Uterus (tissue), 4 donors: ENCODE measurements around the gene TSPAN19. TPM values are rescaled to one million over a fixed set of nuclear protein-coding genes. Genes with fewer than 3 reads are reported as not detected.
A peak's percentile ranks its signal among the peaks of the same experiment; 100 is the strongest.

Experiments used
- DNase-seq, 2 donors: peaks; one replicate each; pipeline ENCODE4 v3.0.0-alpha.2; 2019 to 2020
- H3K27ac ChIP-seq, 2 donors: fragments of 200-600 bp; sonication (generic); 1 replicate in 1 of 2; 2 replicates in 1 of 2; pipeline ENCODE4 v1.5.1; 2016 to 2018
- H3K27me3 ChIP-seq, 2 donors: fragments of 200-600 bp; sonication (generic); one replicate each; pipeline ENCODE4 v1.5.1; 2018 to 2019; ENCODE audit warnings: control low read depth in 1 of 2
- H3K36me3 ChIP-seq, 2 donors: fragments of 200-600 bp; sonication (generic); one replicate each; pipeline ENCODE4 v1.5.1; 2019; ENCODE audit warnings: control low read depth in 1 of 2
- H3K4me1 ChIP-seq, 2 donors: fragments of 200-600 bp; sonication (generic); one replicate each; pipeline ENCODE4 v1.5.1; 2018 to 2019; ENCODE audit warnings: control low read depth in 1 of 2
- H3K4me3 ChIP-seq, 2 donors: fragments of 200-600 bp; sonication (generic); 1 replicate in 1 of 2; 2 replicates in 1 of 2; pipeline ENCODE4 v1.5.1; 2018 to 2019; ENCODE audit warnings: mild to moderate bottlenecking in 1 of 2
- H3K9me3 ChIP-seq, 2 donors: fragments of 200-600 bp; sonication (generic); one replicate each; pipeline ENCODE4 v1.5.1; 2019; ENCODE audit warnings: control low read depth in 1 of 2
- POLR2A ChIP-seq, 2 donors: fragments of 450-650 bp; IDR thresholded peaks; one replicate each; pipeline ENCODE4 v1.6.1; 2016; ENCODE audit warnings: antibody characterized with exemption in 2 of 2, mild to moderate bottlenecking in 1 of 2, moderate library complexity in 1 of 2
- intact Hi-C: fragments of 100-400 bp; cut with DNase I; formaldehyde crosslinking; loops from one replicate; pipeline ENCODE4 v1.15.1; 2023; ENCODE audit warnings: low total_unique reads
- total RNA-seq, 4 donors: library from RNA; depleted of rRNA in 3 of 4; stranded (reverse); fragments of >200 nt in 3 of 4; gene quantifications; one replicate each; pipeline versions ENCODE4 v1.1.0 to v1.2.4, GENCODE V29; 2014 to 2023
- TF ChIP-seq, protein P1 (sequence below), 4 experiments: fragments of 200-600 bp in 2 of 4; fragments of 450-650 bp in 2 of 4; sonication (generic) in 2 of 4; IDR thresholded peaks; one replicate each; pipeline ENCODE4 v1.5.1; 2016 to 2019; ENCODE audit warnings: antibody characterized with exemption in 4 of 4, mild to moderate bottlenecking in 2 of 4, moderate library complexity in 1 of 4
- donor health status: DM: yes; HTN: yes; CAD: no.

Gene TSPAN19
- total RNA-seq, 4 donors from 2014 or later = under 0.01 to 0.59 TPM; not detected in 2

DNA sequence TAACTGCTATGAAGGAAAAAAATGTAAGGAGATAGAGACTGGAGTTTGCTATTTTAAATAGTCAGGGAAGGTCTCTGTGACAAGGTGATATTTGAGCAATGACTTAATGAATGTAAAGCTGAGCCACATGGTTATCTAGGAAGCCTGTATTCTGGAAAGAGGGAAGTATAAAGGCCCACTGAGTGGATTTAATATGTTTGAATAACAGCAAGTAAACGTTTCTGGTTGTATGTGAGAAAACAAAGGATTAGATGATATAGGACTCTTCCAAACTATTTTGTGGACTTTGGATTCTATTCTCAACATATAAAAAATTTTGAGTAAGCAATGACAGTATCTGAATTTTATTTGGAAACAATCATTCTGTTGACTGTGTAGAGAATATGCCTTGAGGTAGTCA lies 5.3 kb upstream of the TSPAN19 start:
- no peak overlapping the region for H3K4me3 ChIP-seq
- no peak overlapping the region for H3K27ac ChIP-seq
- H3K4me1 ChIP-seq = no peaks in the 10 kb centered on the region
- H3K36me3 ChIP-seq = no peaks in the 10 kb centered on the region
- H3K9me3 ChIP-seq = no peaks in the 10 kb centered on the region
- DNase-seq = no peak
- intact Hi-C loops = no loop called here
- TF ChIP-seq, protein P1, sequence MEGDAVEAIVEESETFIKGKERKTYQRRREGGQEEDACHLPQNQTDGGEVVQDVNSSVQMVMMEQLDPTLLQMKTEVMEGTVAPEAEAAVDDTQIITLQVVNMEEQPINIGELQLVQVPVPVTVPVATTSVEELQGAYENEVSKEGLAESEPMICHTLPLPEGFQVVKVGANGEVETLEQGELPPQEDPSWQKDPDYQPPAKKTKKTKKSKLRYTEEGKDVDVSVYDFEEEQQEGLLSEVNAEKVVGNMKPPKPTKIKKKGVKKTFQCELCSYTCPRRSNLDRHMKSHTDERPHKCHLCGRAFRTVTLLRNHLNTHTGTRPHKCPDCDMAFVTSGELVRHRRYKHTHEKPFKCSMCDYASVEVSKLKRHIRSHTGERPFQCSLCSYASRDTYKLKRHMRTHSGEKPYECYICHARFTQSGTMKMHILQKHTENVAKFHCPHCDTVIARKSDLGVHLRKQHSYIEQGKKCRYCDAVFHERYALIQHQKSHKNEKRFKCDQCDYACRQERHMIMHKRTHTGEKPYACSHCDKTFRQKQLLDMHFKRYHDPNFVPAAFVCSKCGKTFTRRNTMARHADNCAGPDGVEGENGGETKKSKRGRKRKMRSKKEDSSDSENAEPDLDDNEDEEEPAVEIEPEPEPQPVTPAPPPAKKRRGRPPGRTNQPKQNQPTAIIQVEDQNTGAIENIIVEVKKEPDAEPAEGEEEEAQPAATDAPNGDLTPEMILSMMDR (IDR thresholded peaks at IDR 0.05) = no peak
- no peak for TF ChIP-seq POLR2A (IDR thresholded peaks at IDR 0.05)
- peaks cover 0 to 4% of the 10 kb centered on the region in 2 donors for H3K27me3 ChIP-seq

DNA sequence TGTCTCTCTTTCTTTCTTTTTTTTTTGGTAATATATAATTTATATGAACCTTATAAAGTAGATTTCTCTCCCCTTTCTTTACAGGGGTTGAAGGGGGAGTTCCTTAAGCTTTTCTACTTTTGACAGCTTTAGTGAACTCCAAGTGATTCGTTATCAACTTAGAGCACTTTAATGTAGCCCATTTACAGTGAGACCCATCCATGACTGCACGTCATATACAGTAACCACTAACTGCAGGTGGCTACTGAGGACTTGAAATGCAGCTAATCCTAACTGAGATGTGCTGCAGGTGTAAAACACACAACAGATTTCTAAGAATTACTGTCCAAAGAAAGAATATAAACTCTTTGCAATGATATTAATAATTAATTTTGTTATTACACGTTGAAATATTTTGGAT lies 656 bp upstream of the TSPAN19 start:
- Histone ChIP-seq H3K4me1 (no peaks in the 10 kb centered on the region), H3K9me3 (no peaks in the 10 kb centered on the region), H3K27ac (no peak overlapping the region), H3K4me3 (peak overlapping the region; percentile 37 to 39), H3K36me3 (no peaks in the 10 kb centered on the region), H3K27me3 (peaks cover 4 to 5% of the 10 kb centered on the region in 2 donors)
- TF ChIP-seq POLR2A (IDR thresholded peaks at IDR 0.05) = no peak
- TF ChIP-seq, protein P1 (IDR thresholded peaks at IDR 0.05) = no peak
- intact Hi-C loops = no loop called here
- no peak for DNase-seq

DNA sequence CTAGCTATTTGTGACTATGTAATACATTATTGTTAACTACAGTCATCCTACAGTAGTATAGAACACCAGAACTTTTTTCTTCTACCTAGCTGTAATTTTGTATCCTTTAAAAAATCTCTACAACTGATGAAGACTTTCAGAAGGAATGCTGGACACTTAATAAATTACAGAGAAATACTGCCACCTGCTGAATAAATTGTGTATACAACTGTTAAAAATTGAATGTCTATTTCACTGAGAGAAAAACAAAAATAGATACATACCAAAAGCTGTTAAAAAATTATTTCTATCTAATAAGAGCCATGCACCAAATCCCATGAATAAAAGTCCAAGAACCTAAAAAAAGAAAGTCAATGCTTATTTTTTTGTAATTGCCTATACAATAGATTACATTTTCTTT lies 6.6 kb downstream of the TSPAN19 start:
- no peaks in the 10 kb centered on the region for H3K36me3 ChIP-seq
- no peaks in the 10 kb centered on the region for H3K9me3 ChIP-seq
- no peak overlapping the region for H3K27ac ChIP-seq
- no peak overlapping the region for H3K4me3 ChIP-seq
- TF ChIP-seq, protein P1 (IDR thresholded peaks at IDR 0.05) = peak; percentile 25 to 35 (median 32)
- TF ChIP-seq POLR2A (IDR thresholded peaks at IDR 0.05) = no peak
- intact Hi-C loops = no loop called here
- no peak for DNase-seq
- H3K4me1 ChIP-seq = no peaks in the 10 kb centered on the region
- H3K27me3 ChIP-seq = peaks cover 0 to 5% of the 10 kb centered on the region in 2 donors

DNA sequence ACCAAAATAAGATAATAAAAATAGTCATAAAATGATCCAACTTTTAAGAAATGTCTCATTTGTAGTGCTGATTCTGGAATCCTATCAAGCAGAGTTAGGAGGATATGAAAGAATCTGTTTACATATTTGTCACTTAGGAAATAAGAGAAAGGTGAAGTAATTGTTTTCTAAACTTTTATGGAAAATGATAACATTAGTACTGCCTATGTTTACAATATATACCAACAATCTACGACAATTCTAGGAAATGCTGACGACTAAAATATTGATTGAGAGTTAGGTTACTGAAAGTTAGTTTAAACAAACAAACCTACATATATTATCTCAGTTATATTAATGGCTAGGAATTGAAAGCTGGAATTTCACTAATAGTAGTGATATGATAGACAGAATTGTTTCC lies 18.0 kb downstream of the TSPAN19 start:
- no peak for DNase-seq
- no peaks in the 10 kb centered on the region for H3K4me1 ChIP-seq
- intact Hi-C loops = no loop called here
- no peaks in the 10 kb centered on the region for H3K9me3 ChIP-seq
- H3K27ac ChIP-seq = no peak overlapping the region
- no peaks in the 10 kb centered on the region for H3K36me3 ChIP-seq
- no peaks in the 10 kb centered on the region for H3K27me3 ChIP-seq
- TF ChIP-seq, protein P1 (IDR thresholded peaks at IDR 0.05) = no peak
- TF ChIP-seq POLR2A (IDR thresholded peaks at IDR 0.05) = no peak
- H3K4me3 ChIP-seq = no peak overlapping the region

DNA sequence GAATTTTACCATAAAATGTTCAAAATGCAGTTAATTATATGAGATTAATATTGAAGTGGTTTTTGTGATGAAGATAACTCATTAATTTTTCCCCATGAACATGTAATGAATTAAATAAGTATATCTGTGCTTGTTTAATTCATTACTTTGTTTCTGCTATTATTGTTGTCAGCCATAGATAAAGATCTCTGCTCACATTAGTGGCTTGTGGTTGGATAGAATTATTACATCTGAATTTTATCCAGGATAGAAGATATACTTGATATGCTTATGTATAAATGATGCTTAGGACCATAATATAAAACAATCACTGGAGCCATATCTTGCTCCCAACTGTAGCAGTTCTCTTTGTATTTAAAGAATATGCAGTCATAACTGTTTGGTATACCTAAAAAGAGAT lies 18.5 kb downstream of the TSPAN19 start:
- TF ChIP-seq, protein P1 (IDR thresholded peaks at IDR 0.05) = no peak
- no peak for TF ChIP-seq POLR2A (IDR thresholded peaks at IDR 0.05)
- intact Hi-C loops = no loop called here

More for the DNA sequence above, 18.5 kb downstream of the TSPAN19 start:
- Histone ChIP-seq H3K27ac (no peak overlapping the region), H3K36me3 (no peaks in the 10 kb centered on the region), H3K4me1 (no peaks in the 10 kb centered on the region), H3K4me3 (no peak overlapping the region), H3K27me3 (no peaks in the 10 kb centered on the region), H3K9me3 (no peaks in the 10 kb centered on the region)
- DNase-seq = no peak
